ENCODE results near the gene EBP. TPM values are rescaled to one million over a fixed set of nuclear protein-coding genes. Genes with fewer than 3 reads are reported as not detected.

The EBP gene
- total RNA-seq, 1 donor: 45.6 TPM

GRCh38 chrX:48489296-48489695 lies 32.3 kb upstream of the EBP start:
- Histone ChIP-seq H2AFZ (ENCODE audit: low read length) (no peak overlapping the region), H3K27ac (ENCODE audit: low read depth, low read length) (no peak overlapping the region), H3K36me3 (ENCODE audit: insufficient read depth, low read length) (peaks cover 6% of the 10 kb centered on the region), H3K79me2 (ENCODE audit: insufficient read depth, low read length) (no peaks in the 10 kb centered on the region), H3K4me3 (ENCODE audit: insufficient read depth, low read length) (no peak overlapping the region), H3K9me3 (ENCODE audit: low read depth, low read length) (no peaks in the 10 kb centered on the region), H3K27me3 (ENCODE audit: insufficient read depth, low read length) (no peaks in the 10 kb centered on the region), H3K4me1 (ENCODE audit: insufficient read depth, low read length) (peaks cover 35% of the 10 kb centered on the region), H4K20me1 (ENCODE audit: insufficient read depth, low read length) (no peaks in the 10 kb centered on the region), H3K4me2 (ENCODE audit: insufficient read depth, low read length) (no peak overlapping the region)
- TF ChIP-seq CTCF (IDR thresholded peaks at IDR 0.05; ENCODE audit: extremely low read depth, low read depth, low read length): no peak
- DNase-seq (ENCODE audit: insufficient read length, low spot score, missing footprints): no peak

- peaks cover 35% of the 10 kb centered on the region for H3K4me1 ChIP-seq (ENCODE audit: insufficient read depth, low read length)
Measured at GRCh38 chrX:48489892-48490291, 31.7 kb upstream of the EBP start.

GRCh38 chrX:48490661-48491060 lies 30.9 kb upstream of the EBP start:
- Histone ChIP-seq H3K4me2 (ENCODE audit: insufficient read depth, low read length) (no peak overlapping the region), H3K4me3 (ENCODE audit: insufficient read depth, low read length) (no peak overlapping the region), H3K27ac (ENCODE audit: low read depth, low read length) (peak overlapping the region; percentile 47), H4K20me1 (ENCODE audit: insufficient read depth, low read length) (no peaks in the 10 kb centered on the region), H3K27me3 (ENCODE audit: insufficient read depth, low read length) (no peaks in the 10 kb centered on the region), H2AFZ (ENCODE audit: low read length) (no peak overlapping the region), H3K79me2 (ENCODE audit: insufficient read depth, low read length) (no peaks in the 10 kb centered on the region), H3K9me3 (ENCODE audit: low read depth, low read length) (no peaks in the 10 kb centered on the region), H3K4me1 (ENCODE audit: insufficient read depth, low read length) (peaks cover 35% of the 10 kb centered on the region), H3K36me3 (ENCODE audit: insufficient read depth, low read length) (peaks cover 4% of the 10 kb centered on the region)
- DNase-seq (ENCODE audit: insufficient read length, low spot score, missing footprints): no peak
- no peak for TF ChIP-seq CTCF (IDR thresholded peaks at IDR 0.05; ENCODE audit: extremely low read depth, low read depth, low read length)

More at GRCh38 chrX:48489892-48490291, 31.7 kb upstream of the EBP start:
- TF ChIP-seq CTCF (IDR thresholded peaks at IDR 0.05; ENCODE audit: extremely low read depth, low read depth, low read length): no peak
- Histone ChIP-seq H3K4me2 (ENCODE audit: insufficient read depth, low read length) (no peak overlapping the region), H3K4me3 (ENCODE audit: insufficient read depth, low read length) (no peak overlapping the region), H3K79me2 (ENCODE audit: insufficient read depth, low read length) (no peaks in the 10 kb centered on the region), H2AFZ (ENCODE audit: low read length) (no peak overlapping the region), H4K20me1 (ENCODE audit: insufficient read depth, low read length) (no peaks in the 10 kb centered on the region), H3K27me3 (ENCODE audit: insufficient read depth, low read length) (no peaks in the 10 kb centered on the region), H3K9me3 (ENCODE audit: low read depth, low read length) (no peaks in the 10 kb centered on the region), H3K27ac (ENCODE audit: low read depth, low read length) (no peak overlapping the region), H3K36me3 (ENCODE audit: insufficient read depth, low read length) (peaks cover 6% of the 10 kb centered on the region)
- no peak for DNase-seq (ENCODE audit: insufficient read length, low spot score, missing footprints)

GRCh38 chrX:48491809-48492208 lies 29.8 kb upstream of the EBP start:
- no peaks in the 10 kb centered on the region for H4K20me1 ChIP-seq (ENCODE audit: insufficient read depth, low read length)
- H3K4me1 ChIP-seq (ENCODE audit: insufficient read depth, low read length): peaks cover 35% of the 10 kb centered on the region
- no peak overlapping the region for H3K4me3 ChIP-seq (ENCODE audit: insufficient read depth, low read length)
- no peak for TF ChIP-seq CTCF (IDR thresholded peaks at IDR 0.05; ENCODE audit: extremely low read depth, low read depth, low read length)
- H3K27me3 ChIP-seq (ENCODE audit: insufficient read depth, low read length): no peaks in the 10 kb centered on the region
- peak overlapping the region; percentile 51 for H3K4me2 ChIP-seq (ENCODE audit: insufficient read depth, low read length)
- no peaks in the 10 kb centered on the region for H3K9me3 ChIP-seq (ENCODE audit: low read depth, low read length)
- H3K79me2 ChIP-seq (ENCODE audit: insufficient read depth, low read length): no peaks in the 10 kb centered on the region
- H2AFZ ChIP-seq (ENCODE audit: low read length): no peak overlapping the region
- no peak for DNase-seq (ENCODE audit: insufficient read length, low spot score, missing footprints)
- no peaks in the 10 kb centered on the region for H3K36me3 ChIP-seq (ENCODE audit: insufficient read depth, low read length)
- peak overlapping the region; percentile 73 for H3K27ac ChIP-seq (ENCODE audit: low read depth, low read length)
